ENCODE data around the gene ADAM8. TPM values are rescaled to one million over a fixed set of nuclear protein-coding genes. Genes with fewer than 3 reads are reported as not detected.

The ADAM8 gene
- total and polyA plus RNA-seq, 2 of the 8 experiments (the other 6 are each of a cell fraction or from before 2014, with no cell fraction given): 4.6 TPM

- Histone ChIP-seq H4K91ac (replicated peaks; ENCODE audit: insufficient read length, low read length) (no peak overlapping the region), H2AK5ac (ENCODE audit: low read depth, low read length) (no peak overlapping the region), H3K79me1 (ENCODE audit: low read depth, low read length) (no peaks in the 10 kb centered on the region), H2BK15ac (ENCODE audit: low read length) (0 out of 2 replicates have a peak overlapping the region, but pooled peaks have one; percentile 61), H3K14ac (ENCODE audit: insufficient read length) (no peak overlapping the region), H4K8ac (ENCODE audit: extremely low read depth, insufficient read depth, low read length) (peak overlapping the region; percentile 92), H2BK120ac (replicated peaks; ENCODE audit: low read depth, low read length) (no peak overlapping the region), H4K5ac (ENCODE audit: insufficient read length, low read depth, low read length) (peak overlapping the region; percentile 4), H3K23me2 (ENCODE audit: low read depth, low read length) (peaks cover 2% of the 10 kb centered on the region; the same call in 1 of the 2 replicates), H3K9me3 (ENCODE audit: insufficient read depth in 2 of 2, low read depth in 1 of 2, low read length in 1 of 2) (peaks cover 0 to 2% of the 10 kb centered on the region in 2 experiments; a peak in 1 of 4 replicates), H2BK20ac (ENCODE audit: low read length) (no peak overlapping the region; the same call in 1 of the 2 replicates), H3K56ac (replicated peaks; ENCODE audit: insufficient read length, low read depth, low read length) (no peak overlapping the region), H3K4me3 (ENCODE audit: extremely low read depth in 1 of 4, insufficient read depth in 2 of 4, low read depth in 3 of 4, low read length in 4 of 4) (peak overlapping the region; percentile 35 to 62 (median 44)), H3K9ac (replicated peaks in 1 of 4; ENCODE audit: extremely low read depth in 1 of 4, low read depth in 3 of 4, low read length in 3 of 4) (peak overlapping the region in 1 of 4 experiments; percentile 42; a peak in 2 of 7 replicates), H3K4ac (replicated peaks; ENCODE audit: insufficient read length, low read depth, low read length) (no peak overlapping the region), H3K23ac (ENCODE audit: insufficient read length) (no peak overlapping the region), H3K79me2 (ENCODE audit: control insufficient read depth in 1 of 2, insufficient read depth in 2 of 2, low read length in 2 of 2) (no peaks in the 10 kb centered on the region), H3K18ac (ENCODE audit: extremely low read depth, low read length) (peak overlapping the region; percentile 87), H3K4me1 (replicated peaks in 1 of 4; ENCODE audit: control insufficient read depth in 3 of 4, insufficient read depth in 4 of 4, low read length in 3 of 4) (no peaks in the 10 kb centered on the region; a peak in 1 of 7 replicates), H2BK5ac (ENCODE audit: low read depth, low read length) (no peak overlapping the region; the same call in 1 of the 2 replicates), H3K36me3 (ENCODE audit: control insufficient read depth in 2 of 4, insufficient read depth in 4 of 4, low read length in 3 of 4) (no peaks in the 10 kb centered on the region), H2BK12ac (ENCODE audit: low read depth, low read length) (0 out of 2 replicates have a peak overlapping the region, but pooled peaks have one; percentile 60), H3K27me3 (replicated peaks in 1 of 4; ENCODE audit: control insufficient read depth in 3 of 4, extremely low read depth in 1 of 4, insufficient read depth in 3 of 4, low read length in 3 of 4) (peaks cover 0 to 8% (median 4%) of the 10 kb centered on the region in 4 experiments; a peak in 5 of 7 replicates), H3K4me2 (ENCODE audit: insufficient read depth in 1 of 2, low read depth in 2 of 2, low read length in 2 of 2) (peak overlapping the region; percentile 2 to 81; a peak in 3 of 4 replicates), H3K27ac (ENCODE audit: low read depth, low read length) (no peak overlapping the region), H2AFZ (ENCODE audit: low read length) (peak overlapping the region; percentile 59; the same call in 1 of the 2 replicates), H4K20me1 (replicated peaks in 1 of 2; ENCODE audit: control insufficient read depth in 1 of 2, insufficient read depth in 2 of 2, low read length in 2 of 2) (peaks cover 0 to 3% of the 10 kb centered on the region in 2 experiments)
- WGBS, 2 experiments (ENCODE audit: extremely low coverage in 1 of 2, insufficient coverage in 1 of 2, insufficient read length in 1 of 2, insufficient replicate concordance in 2 of 2, low coverage in 1 of 2, low lambda C conversion rate in 2 of 2, missing lambda C conversion rate in 1 of 2): 10% methylated on average over 39 of the region's 51 CpGs; no CpG with 5 or more reads in 1 of the 2 experiments
- CTCF ChIA-PET (ENCODE audit: partially characterized antibody): interaction anchor here (0.6 to 1.6 kb wide), 5 partner anchors 9 to 43 kb away, joined by 3 to 4 read pairs (median 3); no protein-coding TSS in a partner anchor
- FAIRE-seq (no peak), DNase-seq (ENCODE audit: low read depth in 1 of 2, low spot score in 2 of 2) (peak in 1 of 2 experiments; percentile 89)
- POLR2A ChIA-PET (ENCODE audit: partially characterized antibody): interaction anchor here (1.5 kb wide), 1 partner anchor 11 kb away, joined by 3 read pairs; no protein-coding TSS in a partner anchor
- TF ChIP-seq TCF12 (IDR thresholded peaks at IDR 0.05; ENCODE audit: low read depth, low read length) (0 out of 2 replicates have a peak, but pooled peaks have one; percentile 3), CTCF (IDR thresholded peaks at IDR 0.05; ENCODE audit: control extremely low read depth in 1 of 3, insufficient read depth in 1 of 3, low read depth in 1 of 3, low read length in 3 of 3) (peak; percentile 85 to 96 (median 91)), POLR2AphosphoS5 (IDR thresholded peaks at IDR 0.05; ENCODE audit: low read depth, low read length) (no peak), TAF7 (optimal IDR thresholded peaks at IDR 0.05; ENCODE audit: borderline replicate concordance, low read depth, low read length) (peak; percentile 70), E2F6 (IDR thresholded peaks at IDR 0.05) (no peak), HDAC6 (IDR thresholded peaks at IDR 0.05; ENCODE audit: low read depth, low read length) (no peak), BRCA1 (IDR thresholded peaks at IDR 0.05; ENCODE audit: low read depth, low read length) (no peak), TBP (IDR thresholded peaks at IDR 0.05; ENCODE audit: low read depth, low read length) (peak; percentile 88), ASH2L (IDR thresholded peaks at IDR 0.05; ENCODE audit: low read length) (peak; percentile 36)
Observed at GRCh38 chr10:133318494-133319127, 41.9 kb upstream of the ADAM8 start.
